Astrocyte (in vitro differentiated cells and primary cell): ENCODE measurements around the gene LRFN5. TPM values are rescaled to one million over a fixed set of nuclear protein-coding genes. Genes with fewer than 3 reads are reported as not detected.
A peak's percentile ranks its signal among the peaks of the same experiment; 100 is the strongest.

Experiments used
- DNase-seq: peaks from one replicate; pipeline ENCODE4 v3.0.0-alpha.2; 2010; ENCODE audit warnings: low read depth
- FAIRE-seq: peaks from 2 replicates; lab custom pipeline; 2011; peaks lifted over from hg19 to GRCh38; lab: Jason Lieb, UNC
- H2AFZ ChIP-seq: 2 replicates; pipeline ENCODE4 v1.6.0; 2012; ENCODE audit warnings: low read depth, low read length, inconsistent platforms
- H3K27ac ChIP-seq: 2 replicates; pipeline ENCODE4 v1.5.1; 2011; ENCODE audit warnings: low read depth, low read length, inconsistent platforms
- H3K27me3 ChIP-seq: 2 replicates; pipeline ENCODE4 v1.6.0; 2011; ENCODE audit warnings: low read length, inconsistent platforms; ENCODE audit not compliant: insufficient read depth
- H3K36me3 ChIP-seq: 2 replicates; pipeline ENCODE4 v1.5.1; 2011; ENCODE audit warnings: low read length, inconsistent platforms; ENCODE audit not compliant: insufficient read depth
- H3K4me1 ChIP-seq: 2 replicates; pipeline ENCODE4 v1.5.1; 2011; ENCODE audit warnings: low read length, inconsistent platforms; ENCODE audit not compliant: insufficient read depth
- H3K4me2 ChIP-seq: 2 replicates; pipeline ENCODE4 v1.6.0; 2012; ENCODE audit warnings: low read length, inconsistent platforms
- H3K4me3 ChIP-seq: 2 replicates; pipeline ENCODE4 v1.5.1; 2011; ENCODE audit warnings: low read depth, mild to moderate bottlenecking, low read length, inconsistent platforms; ENCODE audit not compliant: insufficient read depth
- H3K79me2 ChIP-seq: 2 replicates; pipeline ENCODE4 v1.6.0; 2012; ENCODE audit warnings: mild to moderate bottlenecking, low read length, inconsistent platforms; ENCODE audit not compliant: insufficient read depth
- H3K9ac ChIP-seq: 2 replicates; pipeline ENCODE4 v1.6.0; 2012; ENCODE audit warnings: mild to moderate bottlenecking, low read length, inconsistent platforms
- H3K9me3 ChIP-seq: 2 replicates; pipeline ENCODE4 v1.5.1; 2012; ENCODE audit warnings: low read depth, mild to moderate bottlenecking, low read length, inconsistent platforms; ENCODE audit not compliant: insufficient read depth
- H4K20me1 ChIP-seq: 2 replicates; pipeline ENCODE4 v1.6.0; 2012; ENCODE audit warnings: low read length, inconsistent platforms; ENCODE audit not compliant: insufficient read depth
- H3K27ac Mint-ChIP-seq: one replicate; pipeline ENCODE4 v1.8.0; 2021; ENCODE audit warnings: mild to moderate bottlenecking, mixed read lengths; ENCODE audit not compliant: unreplicated experiment
- H3K27me3 Mint-ChIP-seq: one replicate; pipeline ENCODE4 v1.8.0; 2021; ENCODE audit warnings: low read depth, mixed read lengths; ENCODE audit not compliant: unreplicated experiment
- H3K36me3 Mint-ChIP-seq: one replicate; pipeline ENCODE4 v1.8.0; 2021; ENCODE audit warnings: low read depth, mixed read lengths; ENCODE audit not compliant: unreplicated experiment
- H3K4me1 Mint-ChIP-seq: one replicate; pipeline ENCODE4 v1.8.0; 2021; ENCODE audit warnings: low read depth, mixed read lengths; ENCODE audit not compliant: unreplicated experiment
- H3K4me3 Mint-ChIP-seq: one replicate; pipeline ENCODE4 v1.8.0; 2021; ENCODE audit warnings: mild to moderate bottlenecking, moderate library complexity, mixed read lengths; ENCODE audit not compliant: unreplicated experiment
- H3K9me3 Mint-ChIP-seq: one replicate; pipeline ENCODE4 v1.8.0; 2021; ENCODE audit warnings: mild to moderate bottlenecking, mixed read lengths; ENCODE audit not compliant: unreplicated experiment
- EZH2 ChIP-seq: IDR thresholded peaks from 2 replicates; pipeline ENCODE4 v1.6.1; 2012; ENCODE audit warnings: mild to moderate bottlenecking, low read length, inconsistent platforms; ENCODE audit not compliant: insufficient read depth
- total RNA-seq: library from RNA; stranded (reverse); gene quantifications from 2 replicates; pipeline ENCODE4 v1.2.1, GENCODE V29; 2021
- TF ChIP-seq, protein P1 (sequence below): IDR thresholded peaks from 2 replicates; pipeline ENCODE4 v1.5.1; 2011; ENCODE audit warnings: low read depth, mild to moderate bottlenecking, inconsistent platforms, low read length, moderate library complexity; ENCODE audit not compliant: insufficient read depth

The LRFN5 gene
- total RNA-seq, 1 donor from 2014 or later = 1.5 TPM

DNA sequence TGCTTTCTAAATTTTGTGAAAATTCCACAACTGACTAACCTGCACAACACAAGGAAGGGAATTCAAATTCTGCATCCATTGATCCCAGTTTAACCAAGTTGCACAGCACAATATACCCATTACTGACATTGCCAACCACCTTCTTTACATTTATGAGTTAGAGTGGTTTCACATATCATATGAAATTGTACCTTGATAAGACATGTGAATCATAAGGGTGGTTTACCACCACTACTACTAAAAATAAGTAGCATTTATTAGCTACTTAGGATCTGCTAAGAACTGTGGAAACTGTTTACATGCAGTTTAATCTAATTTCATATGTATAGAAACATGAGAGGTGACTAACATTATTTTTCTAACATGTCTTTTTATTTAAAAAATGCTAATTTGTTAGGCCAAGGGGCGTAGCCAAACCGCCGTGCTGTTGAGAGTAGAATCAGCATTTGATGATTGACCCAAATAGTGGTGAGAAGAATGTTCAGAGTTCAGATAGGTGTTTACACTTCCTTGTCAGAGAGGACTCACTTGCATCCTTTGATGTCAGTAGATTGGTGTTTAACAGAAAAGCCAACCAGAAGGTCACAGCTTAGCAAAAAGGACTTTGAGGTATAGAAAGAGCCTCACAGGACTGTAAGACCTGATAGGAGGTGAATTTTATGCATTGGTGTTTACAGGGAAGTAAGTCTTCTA lies 56.2 kb downstream of the LRFN5 start:
- Mint-ChIP-seq H3K27me3 (no peaks in the 10 kb centered on the region), H3K36me3 (no peaks in the 10 kb centered on the region), H3K9me3 (no peaks in the 10 kb centered on the region), H3K4me3 (no peak overlapping the region), H3K27ac (peak overlapping the region; percentile 45), H3K4me1 (peaks cover 5% of the 10 kb centered on the region)
- no peak overlapping the region for H3K4me3 ChIP-seq
- peak overlapping the region; percentile 59 for H3K27ac ChIP-seq
- no peaks in the 10 kb centered on the region for H3K27me3 ChIP-seq
- DNase-seq (peak; percentile 4), FAIRE-seq (no peak)
- H3K4me2 ChIP-seq = peak overlapping the region; percentile 51
- peaks cover 4% of the 10 kb centered on the region for H3K4me1 ChIP-seq
- H3K9ac ChIP-seq = no peak overlapping the region
- TF ChIP-seq, protein P1, sequence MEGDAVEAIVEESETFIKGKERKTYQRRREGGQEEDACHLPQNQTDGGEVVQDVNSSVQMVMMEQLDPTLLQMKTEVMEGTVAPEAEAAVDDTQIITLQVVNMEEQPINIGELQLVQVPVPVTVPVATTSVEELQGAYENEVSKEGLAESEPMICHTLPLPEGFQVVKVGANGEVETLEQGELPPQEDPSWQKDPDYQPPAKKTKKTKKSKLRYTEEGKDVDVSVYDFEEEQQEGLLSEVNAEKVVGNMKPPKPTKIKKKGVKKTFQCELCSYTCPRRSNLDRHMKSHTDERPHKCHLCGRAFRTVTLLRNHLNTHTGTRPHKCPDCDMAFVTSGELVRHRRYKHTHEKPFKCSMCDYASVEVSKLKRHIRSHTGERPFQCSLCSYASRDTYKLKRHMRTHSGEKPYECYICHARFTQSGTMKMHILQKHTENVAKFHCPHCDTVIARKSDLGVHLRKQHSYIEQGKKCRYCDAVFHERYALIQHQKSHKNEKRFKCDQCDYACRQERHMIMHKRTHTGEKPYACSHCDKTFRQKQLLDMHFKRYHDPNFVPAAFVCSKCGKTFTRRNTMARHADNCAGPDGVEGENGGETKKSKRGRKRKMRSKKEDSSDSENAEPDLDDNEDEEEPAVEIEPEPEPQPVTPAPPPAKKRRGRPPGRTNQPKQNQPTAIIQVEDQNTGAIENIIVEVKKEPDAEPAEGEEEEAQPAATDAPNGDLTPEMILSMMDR = no peak
- no peak for TF ChIP-seq EZH2
- H3K79me2 ChIP-seq = no peaks in the 10 kb centered on the region
- no peaks in the 10 kb centered on the region for H4K20me1 ChIP-seq
- no peaks in the 10 kb centered on the region for H3K9me3 ChIP-seq
- no peaks in the 10 kb centered on the region for H3K36me3 ChIP-seq
- peak overlapping the region; percentile 50 for H2AFZ ChIP-seq

DNA sequence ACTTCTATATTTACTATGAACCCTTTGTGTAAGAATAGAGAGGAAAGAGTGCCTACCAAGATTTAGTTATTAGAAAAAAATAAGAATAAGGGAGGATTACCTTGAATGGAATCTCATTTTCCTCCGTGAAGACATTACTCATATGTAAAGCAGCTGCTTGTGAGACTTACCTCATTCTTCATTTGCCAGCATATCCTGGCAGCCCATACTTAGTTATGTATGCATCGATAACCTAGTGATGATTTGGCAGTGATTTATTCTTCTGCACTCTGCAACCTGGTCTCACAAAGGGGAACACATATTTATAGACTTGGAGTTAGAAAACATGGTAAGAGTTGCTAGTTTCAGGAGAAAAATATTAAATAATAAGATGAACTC lies 56.8 kb downstream of the LRFN5 start:
- no peaks in the 10 kb centered on the region for H3K36me3 Mint-ChIP-seq
- Histone ChIP-seq H3K9me3 (no peaks in the 10 kb centered on the region), H3K27ac (peak overlapping the region; percentile 59), H4K20me1 (no peaks in the 10 kb centered on the region), H3K79me2 (no peaks in the 10 kb centered on the region), H3K4me1 (peaks cover 4% of the 10 kb centered on the region), H3K4me3 (no peak overlapping the region), H3K9ac (no peak overlapping the region), H2AFZ (peak overlapping the region; percentile 50), H3K4me2 (peak overlapping the region; percentile 51), H3K27me3 (no peaks in the 10 kb centered on the region), H3K36me3 (no peaks in the 10 kb centered on the region)
- no peak overlapping the region for H3K4me3 Mint-ChIP-seq
- FAIRE-seq (no peak), DNase-seq (peak; percentile 70)
- peaks cover 5% of the 10 kb centered on the region for H3K4me1 Mint-ChIP-seq
- TF ChIP-seq, protein P1 = no peak
- no peak for TF ChIP-seq EZH2
- no peaks in the 10 kb centered on the region for H3K9me3 Mint-ChIP-seq
- no peaks in the 10 kb centered on the region for H3K27me3 Mint-ChIP-seq
- H3K27ac Mint-ChIP-seq = peak overlapping the region; percentile 45

DNA sequence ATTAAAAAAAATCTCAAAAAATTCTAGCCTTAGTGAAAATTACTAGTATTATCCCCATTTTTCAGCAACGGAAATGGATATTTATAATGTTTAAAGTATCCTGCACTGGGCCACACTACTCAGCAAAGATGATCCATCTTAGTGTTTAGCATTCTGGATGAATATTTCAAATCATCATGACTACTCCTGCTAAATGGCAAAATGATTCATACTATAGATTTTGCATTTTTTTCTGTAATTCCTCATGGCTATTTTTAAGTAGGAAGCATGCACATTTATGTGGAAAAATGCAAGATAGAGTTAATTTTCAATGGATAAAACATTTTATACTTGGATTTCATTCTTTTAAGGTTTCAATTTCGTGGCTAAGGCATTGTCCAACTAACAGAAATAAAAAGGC lies 59.6 kb downstream of the LRFN5 start:
- no peak for FAIRE-seq
- Mint-ChIP-seq H3K4me1 (peaks cover 5% of the 10 kb centered on the region), H3K4me3 (no peak overlapping the region)

More for the DNA sequence above, 59.6 kb downstream of the LRFN5 start:
- Histone ChIP-seq H3K9ac (no peak overlapping the region), H4K20me1 (no peaks in the 10 kb centered on the region), H3K79me2 (no peaks in the 10 kb centered on the region), H3K4me3 (no peak overlapping the region), H3K4me2 (no peak overlapping the region), H3K27me3 (no peaks in the 10 kb centered on the region), H3K36me3 (no peaks in the 10 kb centered on the region), H2AFZ (no peak overlapping the region), H3K4me1 (peaks cover 4% of the 10 kb centered on the region), H3K27ac (no peak overlapping the region), H3K9me3 (no peaks in the 10 kb centered on the region)
- Mint-ChIP-seq H3K27ac (no peak overlapping the region), H3K27me3 (no peaks in the 10 kb centered on the region), H3K36me3 (no peaks in the 10 kb centered on the region), H3K9me3 (no peaks in the 10 kb centered on the region)
- no peak for DNase-seq
- TF ChIP-seq, protein P1 = no peak
- no peak for TF ChIP-seq EZH2
